ENCODE data around the gene KMT2B.

KMT2B gene

GRCh38 chr19:35777961-35778360 is 60.2 kb downstream of the KMT2B start:
- Histone ChIP-seq H3K4me1 (ENCODE audit: insufficient read depth, low read length, severe bottlenecking) (peaks cover 19% of the 10 kb centered on the region), H2AFZ (ENCODE audit: low read length) (no peak overlapping the region), H3K27me3 (ENCODE audit: insufficient read depth, low read length) (no peaks in the 10 kb centered on the region), H3F3A (ENCODE audit: insufficient read depth, low read length) (no peaks in the 10 kb centered on the region), H3K4me2 (ENCODE audit: low read length) (no peak overlapping the region), H3K27ac (ENCODE audit: low read depth, low read length, poor library complexity, severe bottlenecking) (no peak overlapping the region), H3K9me3 (ENCODE audit: low read length) (no peaks in the 10 kb centered on the region), H4K20me1 (ENCODE audit: insufficient read depth, low read length) (no peaks in the 10 kb centered on the region), H3K79me2 (ENCODE audit: insufficient read depth, low read length) (no peaks in the 10 kb centered on the region), H3K4me3 (ENCODE audit: low read depth, low read length, poor library complexity, severe bottlenecking) (no peak overlapping the region), H3K36me3 (ENCODE audit: insufficient read depth, low read length) (peaks cover 14% of the 10 kb centered on the region; the same call in 1 of the 2 replicates), H3K9ac (ENCODE audit: low read length) (no peak overlapping the region), H3K9me2 (ENCODE audit: low read depth, low read length) (no peaks in the 10 kb centered on the region)
- TF ChIP-seq CTCF (IDR thresholded peaks at IDR 0.05; ENCODE audit: low read length) (no peak), EZH2 (IDR thresholded peaks at IDR 0.05; ENCODE audit: borderline replicate concordance, low read length) (no peak)

- H3K4me2 ChIP-seq (ENCODE audit: low read length), result no peak overlapping the region
- no peaks in the 10 kb centered on the region for H3K27me3 ChIP-seq (ENCODE audit: insufficient read depth, low read length)
- H3F3A ChIP-seq (ENCODE audit: insufficient read depth, low read length), result no peaks in the 10 kb centered on the region
- peaks cover 15% of the 10 kb centered on the region; the same call in 1 of the 2 replicates for H3K36me3 ChIP-seq (ENCODE audit: insufficient read depth, low read length)
- TF ChIP-seq EZH2 (IDR thresholded peaks at IDR 0.05; ENCODE audit: borderline replicate concordance, low read length) (no peak), CTCF (IDR thresholded peaks at IDR 0.05; ENCODE audit: low read length) (no peak)
- no peak overlapping the region for H3K4me3 ChIP-seq (ENCODE audit: low read depth, low read length, poor library complexity, severe bottlenecking)
- H2AFZ ChIP-seq (ENCODE audit: low read length), result no peak overlapping the region
- peaks cover 19% of the 10 kb centered on the region for H3K4me1 ChIP-seq (ENCODE audit: insufficient read depth, low read length, severe bottlenecking)
- H3K9ac ChIP-seq (ENCODE audit: low read length), result no peak overlapping the region
- no peaks in the 10 kb centered on the region for H4K20me1 ChIP-seq (ENCODE audit: insufficient read depth, low read length)
- H3K79me2 ChIP-seq (ENCODE audit: insufficient read depth, low read length), result no peaks in the 10 kb centered on the region
- H3K9me2 ChIP-seq (ENCODE audit: low read depth, low read length), result no peaks in the 10 kb centered on the region
- no peak overlapping the region for H3K27ac ChIP-seq (ENCODE audit: low read depth, low read length, poor library complexity, severe bottlenecking)
- H3K9me3 ChIP-seq (ENCODE audit: low read length), result no peaks in the 10 kb centered on the region
Measured at GRCh38 chr19:35779033-35779432, 61.2 kb downstream of the KMT2B start.

- H3K27me3 ChIP-seq (ENCODE audit: insufficient read depth, low read length), result no peaks in the 10 kb centered on the region
- peaks cover 15% of the 10 kb centered on the region for H3K36me3 ChIP-seq (ENCODE audit: insufficient read depth, low read length)
- H3K9ac ChIP-seq (ENCODE audit: low read length), result no peak overlapping the region
- TF ChIP-seq CTCF (IDR thresholded peaks at IDR 0.05; ENCODE audit: low read length), result no peak
- TF ChIP-seq EZH2 (IDR thresholded peaks at IDR 0.05; ENCODE audit: borderline replicate concordance, low read length), result no peak
- no peaks in the 10 kb centered on the region for H3F3A ChIP-seq (ENCODE audit: insufficient read depth, low read length)
- H3K79me2 ChIP-seq (ENCODE audit: insufficient read depth, low read length), result no peaks in the 10 kb centered on the region
- H4K20me1 ChIP-seq (ENCODE audit: insufficient read depth, low read length), result no peaks in the 10 kb centered on the region
- no peaks in the 10 kb centered on the region for H3K9me3 ChIP-seq (ENCODE audit: low read length)
- H3K4me1 ChIP-seq (ENCODE audit: insufficient read depth, low read length, severe bottlenecking), result peaks cover 10% of the 10 kb centered on the region
- no peak overlapping the region for H3K4me2 ChIP-seq (ENCODE audit: low read length)
- no peak overlapping the region for H3K4me3 ChIP-seq (ENCODE audit: low read depth, low read length, poor library complexity, severe bottlenecking)
- no peaks in the 10 kb centered on the region for H3K9me2 ChIP-seq (ENCODE audit: low read depth, low read length)
- no peak overlapping the region for H2AFZ ChIP-seq (ENCODE audit: low read length)
- no peak overlapping the region for H3K27ac ChIP-seq (ENCODE audit: low read depth, low read length, poor library complexity, severe bottlenecking)
Measured at GRCh38 chr19:35780058-35780457, 62.3 kb downstream of the KMT2B start.

All from OCI-LY1 (cell line).